GM19468 (cell line): ENCODE results near the gene NTNG1.

Experiments used
- ATAC-seq: cut with Tn5 transposase; IDR thresholded peaks from one replicate; pipeline ENCODE4 v1.9.1; 2021; ENCODE audit warnings: mild to moderate bottlenecking, moderate library complexity, moderate number of reproducible peaks; ENCODE audit not compliant: unreplicated experiment; ENCODE audit errors: extremely low read depth

The NTNG1 gene

DNA sequence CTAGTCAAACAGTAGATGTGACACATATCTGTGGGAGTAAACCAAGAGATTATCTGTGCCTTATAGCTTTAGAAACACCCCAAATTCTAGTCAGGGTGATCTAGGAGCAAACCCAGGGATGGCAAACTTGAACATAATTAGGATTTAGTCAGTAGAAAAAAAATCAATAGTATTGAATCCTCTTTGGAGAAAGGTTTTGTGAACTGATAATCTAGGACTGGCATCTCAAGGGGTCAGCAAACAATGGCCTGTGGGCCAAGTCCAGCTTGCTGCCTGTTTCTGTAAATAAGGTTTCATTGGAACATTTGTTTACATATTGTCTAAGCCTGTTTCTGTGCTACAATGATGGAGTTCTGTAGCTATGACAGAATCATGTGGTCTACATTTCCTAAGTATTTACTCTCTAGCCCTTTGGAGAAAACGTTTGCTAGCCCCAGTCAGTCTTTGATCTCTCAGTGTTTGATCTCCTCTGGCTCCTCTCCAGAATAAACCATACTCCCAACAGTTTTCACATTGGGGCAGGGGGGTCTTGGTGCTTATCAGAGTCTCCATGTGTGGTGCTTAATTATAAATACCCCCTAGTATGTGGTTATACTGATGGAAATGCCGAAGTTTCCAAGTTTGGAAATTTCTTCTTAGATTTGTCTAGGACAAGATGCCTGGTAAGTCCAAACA lies 385.8 kb downstream of the NTNG1 start:
- no peak for ATAC-seq

DNA sequence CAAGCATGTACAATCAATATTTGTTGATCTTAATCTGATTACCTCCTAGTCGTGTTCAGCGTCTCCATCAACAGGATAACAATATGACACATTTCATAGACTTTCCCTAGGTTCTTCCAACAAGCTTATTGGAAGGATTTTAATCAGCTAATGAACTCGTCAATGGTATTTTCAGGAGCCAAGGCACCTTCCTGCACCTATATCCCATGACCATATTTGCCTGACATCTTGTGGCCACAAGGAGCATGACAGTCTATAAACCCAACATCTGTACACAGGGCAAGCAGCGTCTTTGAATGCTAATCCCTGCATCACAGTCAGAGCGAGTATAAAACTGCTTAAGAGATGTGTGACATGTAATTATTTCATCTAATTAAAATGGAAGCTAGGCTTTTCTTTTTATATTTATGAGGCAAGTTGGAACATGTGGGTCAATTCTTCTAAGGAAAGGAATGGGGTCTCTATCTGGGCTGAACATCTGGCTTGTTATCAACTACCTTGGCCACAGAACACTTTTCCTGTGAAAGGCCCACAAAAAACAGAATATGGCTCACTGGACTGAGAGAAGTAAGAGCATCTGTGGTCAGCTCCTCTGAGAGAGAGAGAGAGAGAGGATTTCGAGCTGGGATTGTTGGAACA lies 388.8 kb downstream of the NTNG1 start:
- ATAC-seq: peak; percentile 44

DNA sequence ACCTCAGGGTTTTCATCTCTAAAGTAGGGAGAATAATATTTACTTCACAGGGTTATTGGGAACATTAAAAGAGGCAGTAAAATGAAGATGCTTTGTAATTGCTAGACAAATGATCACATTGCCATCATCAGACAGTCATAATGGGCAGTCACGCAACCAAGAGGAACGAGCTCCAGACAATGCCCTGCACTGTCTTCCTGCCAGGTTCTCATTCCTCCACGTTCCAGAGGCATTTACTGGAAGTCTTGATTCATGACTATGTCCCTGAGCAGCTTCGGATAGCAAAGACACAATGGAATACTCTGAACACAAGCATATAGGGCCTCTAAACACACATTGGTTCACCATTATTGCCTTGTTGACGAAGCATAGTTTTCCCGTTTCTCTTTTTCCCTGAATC lies 389.7 kb downstream of the NTNG1 start:
- no peak for ATAC-seq

DNA sequence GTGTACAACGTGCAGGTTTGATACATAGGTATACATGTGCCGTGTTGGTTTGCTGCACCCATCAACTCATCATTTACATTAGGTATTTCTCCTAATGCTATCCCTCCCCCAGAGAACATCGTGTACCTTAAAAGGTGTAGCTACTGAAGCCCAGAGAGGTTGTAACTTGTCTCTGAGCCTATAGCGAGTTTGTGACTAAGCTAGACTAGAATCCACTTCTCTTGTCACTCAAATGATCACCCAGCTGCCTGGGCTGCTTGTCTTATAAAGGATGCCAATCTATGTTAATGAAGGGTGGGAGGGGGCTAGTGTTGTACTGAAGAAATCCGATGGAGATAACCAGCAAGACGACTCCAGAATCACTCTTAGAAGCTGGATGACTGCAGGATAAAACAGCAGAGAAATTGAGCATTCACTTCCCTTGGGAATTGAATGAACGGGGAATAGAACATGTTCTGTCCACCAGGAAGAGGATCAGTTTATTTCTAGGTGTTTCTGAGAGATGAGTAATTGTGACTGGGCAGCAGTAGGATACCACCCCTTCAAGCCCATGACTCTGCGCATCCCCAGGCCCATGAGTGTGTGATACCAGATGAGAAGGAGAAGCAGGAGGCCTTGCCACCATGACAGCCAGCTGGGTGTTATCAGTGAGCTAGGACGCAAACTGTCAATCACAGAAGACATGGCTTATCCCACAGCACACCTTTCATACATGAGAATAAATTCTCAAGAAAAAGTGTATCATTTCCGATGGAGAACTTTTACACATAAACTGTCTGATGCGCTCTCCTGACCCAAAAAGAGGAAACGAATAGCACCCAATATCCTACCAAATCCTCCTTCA lies 390.4 kb downstream of the NTNG1 start:
- ATAC-seq: no peak

DNA sequence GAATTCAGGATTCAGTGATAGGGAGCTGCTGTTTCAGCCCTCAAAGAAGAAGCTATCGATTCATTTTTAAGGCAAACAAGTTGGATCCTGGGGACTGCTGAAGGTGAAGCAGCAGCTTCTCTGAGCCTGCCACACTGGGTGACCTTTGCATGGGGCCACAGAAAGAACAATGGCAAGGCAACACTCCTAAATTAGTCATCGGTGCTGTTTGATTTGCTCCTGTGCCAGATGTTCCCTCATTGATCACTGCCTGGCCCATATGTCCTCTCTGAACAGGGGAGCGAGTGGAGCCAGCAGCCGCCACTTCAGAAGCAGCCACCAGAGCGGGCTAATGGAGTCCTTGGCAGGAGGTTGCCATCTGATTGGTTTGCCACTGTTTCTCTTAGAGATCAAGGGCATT lies 391.5 kb downstream of the NTNG1 start:
- ATAC-seq: no peak
